Measurements from ENCODE around the gene HFM1.

DNA sequence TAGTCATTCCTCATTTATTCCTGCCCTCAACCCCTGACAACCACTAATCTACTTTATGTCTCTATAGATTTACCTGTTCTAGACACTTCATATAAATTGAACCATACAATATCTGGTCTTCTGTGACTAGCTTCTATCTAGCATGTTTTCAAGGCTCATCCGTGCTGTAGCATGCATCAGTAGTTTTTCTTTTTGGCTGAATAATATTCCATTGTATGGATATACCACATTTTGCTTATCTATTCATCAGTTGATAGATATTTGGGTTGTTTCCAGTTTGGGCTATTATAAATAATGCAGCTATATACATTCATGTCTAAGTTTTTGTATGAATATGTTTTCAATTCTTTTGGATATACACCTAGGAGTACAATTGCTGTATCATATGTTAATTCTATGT is 101.5 kb downstream of the HFM1 start:
- no peak for TF ChIP-seq TAF1 (IDR thresholded peaks at IDR 0.05; ENCODE audit: low read depth, low read length)
- no peak for TF ChIP-seq POLR2A (IDR thresholded peaks at IDR 0.05; ENCODE audit: low read depth, low read length)
- no peak for TF ChIP-seq POLR2AphosphoS5 (IDR thresholded peaks at IDR 0.05; ENCODE audit: low read depth, low read length)
- no peak for TF ChIP-seq POU2F2 (IDR thresholded peaks at IDR 0.05; ENCODE audit: low read depth, low read length)

Data from GM12891 (cell line).